GM23248 (cell line): Measurements from ENCODE around the gene SLC2A1. TPM values are rescaled to one million over a fixed set of nuclear protein-coding genes. Genes with fewer than 3 reads are reported as not detected.
A peak's percentile ranks its signal among the peaks of the same experiment; 100 is the strongest.

Experiments used
- DNase-seq: peaks from one replicate; pipeline ENCODE4 v3.0.0-alpha.2; 2015
- H2AFZ ChIP-seq: fragments of 200-600 bp; sonication (generic); 2 replicates; pipeline ENCODE4 v1.6.1; 2016; ENCODE audit warnings: antibody characterized with exemption
- H3F3A ChIP-seq: fragments of 200-600 bp; sonication (generic); 2 replicates; pipeline ENCODE4 v1.6.1; 2016; ENCODE audit warnings: mild to moderate bottlenecking, antibody characterized with exemption, mixed run types; ENCODE audit not compliant: insufficient read depth
- H3K27ac ChIP-seq: fragments of 200-600 bp; sonication (generic); 2 replicates; pipeline ENCODE4 v1.5.1; 2016; ENCODE audit warnings: mild to moderate bottlenecking
- H3K27me3 ChIP-seq: fragments of 200-600 bp; sonication (generic); replicated peaks from 2 replicates; pipeline ENCODE4 v1.6.1; 2016; ENCODE audit warnings: mild to moderate bottlenecking; ENCODE audit not compliant: insufficient read depth
- H3K36me3 ChIP-seq: fragments of 200-600 bp; sonication (generic); 2 replicates; pipeline ENCODE4 v1.6.1; 2016; ENCODE audit warnings: low read depth, mild to moderate bottlenecking
- H3K4me1 ChIP-seq: fragments of 200-600 bp; sonication (generic); 2 replicates; pipeline ENCODE4 v1.6.1; 2016; ENCODE audit warnings: mild to moderate bottlenecking; ENCODE audit not compliant: insufficient read depth
- H3K4me2 ChIP-seq: fragments of 200-600 bp; sonication (generic); one replicate; pipeline ENCODE4 v1.6.1; 2016; ENCODE audit warnings: mild to moderate bottlenecking; ENCODE audit not compliant: unreplicated experiment
- H3K4me3 ChIP-seq: fragments of 200-600 bp; sonication (generic); 2 replicates; pipeline ENCODE4 v1.5.1; 2016; ENCODE audit warnings: mild to moderate bottlenecking
- H3K79me2 ChIP-seq: fragments of 200-600 bp; sonication (generic); 2 replicates; pipeline ENCODE4 v1.6.1; 2016; ENCODE audit warnings: mild to moderate bottlenecking; ENCODE audit not compliant: insufficient read depth
- H3K9ac ChIP-seq: fragments of 200-600 bp; sonication (generic); 2 replicates; pipeline ENCODE4 v1.6.1; 2016; ENCODE audit warnings: mild to moderate bottlenecking
- H3K9me2 ChIP-seq: fragments of 200-600 bp; sonication (generic); 2 replicates; pipeline ENCODE4 v1.6.1; 2016; ENCODE audit warnings: mixed run types, mild to moderate bottlenecking, moderate library complexity; ENCODE audit not compliant: insufficient read depth
- H3K9me3 ChIP-seq: fragments of 200-600 bp; sonication (generic); one replicate; pipeline ENCODE4 v1.6.1; 2017; ENCODE audit warnings: low read depth
- H4K20me1 ChIP-seq: fragments of 200-600 bp; sonication (generic); 2 replicates; pipeline ENCODE4 v1.6.0; 2016; ENCODE audit not compliant: insufficient read depth
- EZH2 ChIP-seq: fragments of 200-600 bp; sonication (generic); IDR thresholded peaks from 2 replicates; pipeline ENCODE4 v1.6.1; 2018; ENCODE audit warnings: antibody characterized with exemption, mild to moderate bottlenecking; ENCODE audit not compliant: insufficient read depth, poor library complexity, severe bottlenecking
- EZH2phosphoT487 ChIP-seq: fragments of 200-600 bp; sonication (generic); IDR thresholded peaks from 2 replicates; pipeline ENCODE4 v1.6.1; 2018; ENCODE audit warnings: antibody characterized with exemption, moderate library complexity, mild to moderate bottlenecking, low read depth; ENCODE audit not compliant: insufficient read depth
- WGBS, 2 experiments: methylation state at CpG; one replicate each; pipeline ENCODE4 v1.1.6; 2015 to 2017; ENCODE audit warnings: low lambda C conversion rate in 2 of 2, low coverage in 1 of 2; ENCODE audit errors: missing lambda C conversion rate in 2 of 2; 5-methylcytosine and 5-hydroxymethylcytosine counted together
- in situ Hi-C: fragments of 300-500 bp; cut with MboI; formaldehyde crosslinking; loops from 2 replicates; pipeline ENCODE4 v1.15.0; 2020
- polyA plus RNA-seq: library from polyadenylated mRNA; unstranded; fragments of >200 nt; fragmentation: Nextera tagmentation; extraction: Ambion mirVana; gene quantifications from 2 replicates; pipeline ENCODE4 v1.2.1, GENCODE V29; 2016
- total RNA-seq: library from RNA; depleted of rRNA; stranded (reverse); fragments of >200 nt; shearing (Covaris generic); gene quantifications from 2 replicates; pipeline ENCODE4 v1.2.3, GENCODE V29; 2014

Gene SLC2A1
- total and polyA plus RNA-seq, 2 experiments from 2014 or later = 142 to 315 TPM

DNA sequence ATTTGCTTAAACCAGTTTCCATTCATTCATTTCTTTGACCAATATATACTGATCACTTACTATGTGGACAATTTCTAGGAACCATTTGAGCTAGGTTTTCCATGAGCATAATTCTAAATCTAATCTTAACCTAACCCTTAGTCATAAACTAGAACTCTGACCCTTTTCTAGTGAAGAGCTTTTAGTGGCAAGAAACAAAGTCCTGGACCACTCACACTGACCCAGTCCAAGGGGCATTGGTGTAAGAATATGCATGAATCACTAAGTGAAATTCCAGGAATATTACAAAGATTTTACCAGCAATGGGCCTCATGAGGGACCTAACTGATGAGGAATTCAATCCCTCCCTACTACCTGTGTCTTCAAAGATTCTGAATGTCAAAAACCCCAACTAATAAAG, 40.6 kb upstream of the SLC2A1 start:
- H4K20me1 ChIP-seq = no peaks in the 10 kb centered on the region
- H3F3A ChIP-seq = no peaks in the 10 kb centered on the region
- H3K4me3 ChIP-seq = no peak overlapping the region
- H3K9ac ChIP-seq = no peak overlapping the region
- in situ Hi-C loops = no loop called here
- H3K79me2 ChIP-seq = no peaks in the 10 kb centered on the region
- H3K27me3 ChIP-seq = no peaks in the 10 kb centered on the region
- no peak overlapping the region for H3K4me2 ChIP-seq
- H3K9me3 ChIP-seq = no peaks in the 10 kb centered on the region
- H2AFZ ChIP-seq = no peak overlapping the region
- no peaks in the 10 kb centered on the region for H3K36me3 ChIP-seq
- H3K27ac ChIP-seq = no peak overlapping the region
- no peak for TF ChIP-seq EZH2phosphoT487
- no peak for TF ChIP-seq EZH2
- peak; percentile 33 for DNase-seq
- no peaks in the 10 kb centered on the region for H3K9me2 ChIP-seq
- no peaks in the 10 kb centered on the region for H3K4me1 ChIP-seq

DNA sequence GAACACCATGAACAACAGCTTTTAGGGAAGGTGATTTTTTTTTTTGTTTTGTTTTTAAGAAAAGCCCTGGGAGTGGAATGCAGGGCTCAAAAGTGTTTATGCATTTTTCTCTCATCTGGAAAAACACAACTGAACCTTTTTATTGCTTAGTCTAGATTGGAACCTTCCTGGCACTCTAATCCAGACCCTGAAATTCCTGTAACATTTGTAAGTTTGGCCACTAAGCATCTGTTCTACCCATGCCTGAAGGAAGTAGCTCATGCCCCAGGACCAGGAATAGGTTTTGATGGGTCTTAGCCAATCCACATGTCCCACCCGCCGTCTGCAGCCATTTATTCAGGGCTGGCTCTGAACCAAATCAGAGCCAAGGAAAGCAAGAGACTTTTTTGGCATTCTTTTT, 39.7 kb upstream of the SLC2A1 start:
- WGBS, 2 experiments = 33 to 42% methylated on average over 2 of the region's 2 CpGs
- H3K79me2 ChIP-seq = no peaks in the 10 kb centered on the region
- H2AFZ ChIP-seq = no peak overlapping the region
- no peaks in the 10 kb centered on the region for H3K36me3 ChIP-seq
- no peak overlapping the region for H3K4me2 ChIP-seq
- no peaks in the 10 kb centered on the region for H3K4me1 ChIP-seq
- H3K4me3 ChIP-seq = no peak overlapping the region
- H4K20me1 ChIP-seq = no peaks in the 10 kb centered on the region
- DNase-seq = peak; percentile 13
- H3F3A ChIP-seq = no peaks in the 10 kb centered on the region
- H3K9ac ChIP-seq = no peak overlapping the region
- H3K9me2 ChIP-seq = no peaks in the 10 kb centered on the region
- no peak overlapping the region for H3K27ac ChIP-seq
- in situ Hi-C loops = no loop called here
- TF ChIP-seq EZH2 = no peak
- no peak for TF ChIP-seq EZH2phosphoT487
- no peaks in the 10 kb centered on the region for H3K27me3 ChIP-seq
- H3K9me3 ChIP-seq = no peaks in the 10 kb centered on the region

DNA sequence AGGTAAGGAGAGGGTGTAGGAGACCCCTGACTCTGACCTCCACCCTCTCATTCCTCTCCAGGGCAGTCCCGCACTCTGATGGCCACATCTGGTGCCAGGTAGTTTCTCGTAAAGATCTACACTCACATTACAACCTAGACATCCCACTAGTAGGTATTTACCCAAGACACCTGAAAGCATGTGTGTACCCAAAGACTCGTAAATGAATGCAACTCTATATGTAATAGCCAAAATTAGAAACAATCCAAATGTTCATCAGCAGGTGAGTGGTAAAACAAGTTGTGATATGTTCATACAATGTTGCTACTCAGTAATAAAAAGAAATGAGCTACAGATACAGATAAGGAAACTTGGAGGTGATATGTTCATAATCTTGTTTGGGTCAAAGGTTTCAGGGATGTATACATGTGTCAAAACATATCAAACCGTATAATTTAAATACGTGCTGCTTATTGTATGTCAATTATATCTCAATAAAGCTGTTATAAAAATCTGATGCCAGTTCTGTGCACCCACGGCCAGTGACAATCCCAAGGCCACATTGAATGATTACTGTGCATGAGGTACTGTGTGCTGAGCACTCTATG, 37.8 kb upstream of the SLC2A1 start:
- Histone ChIP-seq H3K36me3 (no peaks in the 10 kb centered on the region), H3K9me2 (no peaks in the 10 kb centered on the region), H3K79me2 (no peaks in the 10 kb centered on the region), H3K4me2 (no peak overlapping the region), H3K9ac (no peak overlapping the region), H4K20me1 (no peaks in the 10 kb centered on the region), H3K4me3 (no peak overlapping the region), H3K9me3 (no peaks in the 10 kb centered on the region), H3K4me1 (no peaks in the 10 kb centered on the region), H3K27me3 (no peaks in the 10 kb centered on the region), H2AFZ (no peak overlapping the region), H3F3A (no peaks in the 10 kb centered on the region), H3K27ac (no peak overlapping the region)
- in situ Hi-C loops = no loop called here
- DNase-seq = no peak
- WGBS, 2 experiments = 52 to 54% methylated on average over 6 of the region's 6 CpGs
- no peak for TF ChIP-seq EZH2
- TF ChIP-seq EZH2phosphoT487 = no peak

DNA sequence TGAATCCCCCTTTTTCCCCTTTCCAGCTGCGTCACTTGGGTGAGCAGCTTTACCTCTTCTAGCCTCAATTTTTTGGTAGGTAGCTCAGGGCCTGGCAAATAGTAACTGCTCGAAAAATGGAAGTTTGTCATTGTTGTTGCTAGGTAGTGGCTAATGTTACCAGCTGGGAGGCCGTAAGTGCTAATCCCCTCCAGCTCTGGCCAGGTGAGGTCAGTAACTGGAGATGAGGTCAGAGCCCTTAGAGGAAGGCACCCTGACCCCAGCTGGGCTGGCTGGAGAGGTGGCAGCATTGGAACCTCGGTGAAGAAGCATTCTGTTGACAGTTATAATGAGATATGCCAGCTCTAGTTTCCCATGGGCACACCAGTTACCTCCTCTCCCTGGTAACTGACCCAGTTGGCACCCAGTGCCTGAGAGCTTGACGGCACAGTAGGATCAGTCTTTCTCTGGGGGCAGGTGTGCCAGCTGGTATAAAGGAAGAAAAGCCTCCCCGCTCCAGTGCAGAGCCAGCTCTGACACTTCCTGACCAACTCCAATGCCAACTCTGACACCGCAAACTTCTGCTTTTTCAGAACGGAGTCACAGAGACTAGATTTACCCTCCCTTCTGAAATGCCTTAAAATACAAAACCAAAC, 35.0 kb upstream of the SLC2A1 start:
- H3F3A ChIP-seq = no peaks in the 10 kb centered on the region
- DNase-seq = no peak
- no peak overlapping the region for H3K27ac ChIP-seq
- in situ Hi-C loops = no loop called here
- no peak overlapping the region for H3K4me3 ChIP-seq
- H4K20me1 ChIP-seq = no peaks in the 10 kb centered on the region
- no peak overlapping the region for H2AFZ ChIP-seq
- H3K9me3 ChIP-seq = no peaks in the 10 kb centered on the region
- no peaks in the 10 kb centered on the region for H3K36me3 ChIP-seq
- 67 to 71% methylated on average over 8 of the region's 8 CpGs for WGBS, 2 experiments
- no peak overlapping the region for H3K9ac ChIP-seq
- no peaks in the 10 kb centered on the region for H3K4me1 ChIP-seq
- H3K27me3 ChIP-seq = no peaks in the 10 kb centered on the region
- no peak overlapping the region for H3K4me2 ChIP-seq
- no peaks in the 10 kb centered on the region for H3K79me2 ChIP-seq
- TF ChIP-seq EZH2 (no peak), EZH2phosphoT487 (no peak)
- H3K9me2 ChIP-seq = no peaks in the 10 kb centered on the region

DNA sequence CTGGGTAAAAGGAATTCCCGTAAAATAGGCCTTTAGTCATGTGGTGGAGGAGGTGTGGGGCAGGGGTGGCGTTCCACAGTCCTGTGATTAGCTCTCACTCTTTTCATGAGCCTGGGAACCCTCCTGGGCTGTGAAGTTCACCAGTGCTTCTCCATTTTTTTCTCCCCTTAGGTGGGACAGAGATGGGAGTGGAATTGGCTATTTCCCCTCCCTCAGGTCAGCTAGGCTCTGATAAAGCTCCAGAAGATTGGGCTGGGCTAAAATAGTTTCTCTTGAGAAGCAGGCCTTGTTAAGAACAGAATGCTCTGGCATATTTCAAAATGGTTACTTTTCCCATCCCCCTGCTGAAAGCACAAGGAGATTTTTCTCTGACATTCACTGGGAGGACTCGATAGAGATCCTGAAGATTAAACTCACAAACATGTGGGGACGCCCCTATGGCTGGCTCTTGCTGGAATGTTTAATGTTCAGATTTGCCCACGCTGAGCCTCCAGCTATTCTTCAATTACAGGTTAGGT, 33.4 kb upstream of the SLC2A1 start:
- Histone ChIP-seq H3K4me1 (no peaks in the 10 kb centered on the region), H3K9me2 (no peaks in the 10 kb centered on the region), H3K4me3 (no peak overlapping the region), H3K36me3 (no peaks in the 10 kb centered on the region), H4K20me1 (no peaks in the 10 kb centered on the region), H3K79me2 (no peaks in the 10 kb centered on the region), H3K4me2 (no peak overlapping the region), H3K9me3 (no peaks in the 10 kb centered on the region), H3K27me3 (no peaks in the 10 kb centered on the region), H3F3A (no peaks in the 10 kb centered on the region), H2AFZ (no peak overlapping the region), H3K9ac (no peak overlapping the region), H3K27ac (no peak overlapping the region)
- DNase-seq = no peak
- 57 to 59% methylated on average over 5 of the region's 5 CpGs for WGBS, 2 experiments
- in situ Hi-C loops = no loop called here
- no peak for TF ChIP-seq EZH2phosphoT487
- TF ChIP-seq EZH2 = no peak
